HG03159 (cell line): ENCODE data around the gene TSHZ2.
A peak's percentile ranks its signal among the peaks of the same experiment; 100 is the strongest.

Experiments
- ATAC-seq: cut with Tn5 transposase; IDR thresholded peaks from one replicate; pipeline ENCODE4 v1.9.1; 2021; ENCODE audit warnings: mild to moderate bottlenecking, moderate library complexity; ENCODE audit not compliant: unreplicated experiment

TSHZ2 gene

DNA sequence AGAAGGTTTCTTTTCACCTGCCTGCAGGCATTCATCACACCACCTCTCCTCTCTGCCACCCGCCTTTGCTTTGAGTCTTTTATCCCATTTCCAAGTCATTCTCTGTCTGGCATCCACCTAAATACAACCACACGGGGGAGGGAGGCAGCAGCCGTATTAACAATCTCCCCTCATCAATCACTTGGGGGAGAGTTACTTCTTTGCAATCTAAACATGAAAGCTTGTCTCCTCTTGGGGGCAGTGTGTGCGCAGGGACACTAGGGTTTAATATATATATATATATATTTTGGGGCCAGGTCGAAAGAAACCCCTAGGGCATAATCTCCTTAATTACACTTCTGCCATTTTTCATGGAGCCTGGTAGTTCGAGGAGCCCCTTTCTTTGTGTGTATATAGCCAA, 214.5 kb downstream of the TSHZ2 start:
- ATAC-seq, result no peak

DNA sequence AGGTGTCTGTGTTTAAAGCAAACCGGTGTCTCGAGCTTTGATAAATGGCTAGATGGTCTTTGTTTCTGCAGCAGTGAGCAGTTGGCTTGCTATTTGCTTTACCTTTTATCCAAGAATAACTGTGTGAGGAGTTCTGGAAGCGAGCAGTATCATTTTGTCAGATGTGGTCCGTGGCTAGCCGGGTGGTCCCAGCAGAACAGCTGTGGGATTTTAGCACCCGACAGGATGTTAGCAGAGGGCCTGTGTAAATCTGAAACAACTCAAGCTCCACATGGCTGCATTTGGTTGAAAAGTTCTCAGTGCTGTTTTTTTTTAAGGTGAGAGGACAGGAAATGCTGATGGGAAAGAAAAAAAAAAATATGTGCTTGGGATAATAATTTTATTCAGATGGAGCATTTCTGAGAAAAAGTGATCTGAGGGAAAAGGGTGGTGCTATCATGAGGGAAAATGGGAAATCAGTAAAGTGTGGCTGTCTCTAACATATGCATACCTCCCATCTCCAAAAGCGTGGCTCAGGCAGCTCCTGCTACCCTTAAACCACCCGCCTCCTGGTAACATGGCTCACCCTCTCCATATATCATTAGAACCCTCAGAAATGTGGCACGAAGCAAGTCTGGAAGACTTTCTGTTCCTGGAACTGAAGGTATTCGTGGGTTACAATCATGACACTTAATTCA, 215.4 kb downstream of the TSHZ2 start:
- no peak for ATAC-seq

DNA sequence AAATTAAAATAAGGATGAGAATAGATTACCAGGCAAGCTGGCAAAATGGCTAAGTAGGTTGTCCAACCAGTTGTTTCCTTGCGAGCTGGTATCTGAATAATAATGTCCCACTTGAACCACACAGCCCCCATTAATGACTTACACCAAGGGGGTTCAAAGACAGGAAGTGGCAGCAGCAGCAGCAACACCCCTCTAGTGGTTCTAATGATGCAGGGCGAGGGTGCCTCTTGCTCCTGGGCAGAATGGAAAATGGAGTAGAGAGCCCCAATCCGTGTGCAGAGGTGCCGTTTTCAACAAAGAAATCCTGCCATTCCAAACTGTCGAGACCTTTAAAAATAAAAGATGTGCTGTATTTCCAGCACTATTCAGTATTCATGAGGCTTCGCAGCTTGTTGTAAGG, 218.1 kb downstream of the TSHZ2 start:
- ATAC-seq, result no peak

DNA sequence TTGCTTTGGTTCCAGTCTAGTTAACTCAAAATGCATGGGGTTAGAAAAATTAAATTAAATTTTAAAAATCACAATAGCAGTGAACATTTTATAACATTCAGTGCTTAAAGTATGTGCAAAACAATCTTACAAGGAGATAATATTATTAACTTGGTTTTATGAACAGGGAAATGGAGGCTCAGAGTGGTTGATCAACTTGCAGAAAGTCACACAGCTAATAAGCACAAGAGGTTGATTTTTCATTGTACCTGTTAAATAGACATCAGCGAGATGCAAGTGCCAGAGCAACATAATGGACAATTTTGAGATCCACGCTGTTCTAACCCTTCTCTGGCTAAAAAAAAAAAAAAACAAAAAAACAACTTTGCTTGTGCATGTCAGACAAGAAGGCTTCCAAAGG, 219.8 kb downstream of the TSHZ2 start:
- ATAC-seq, result no peak

DNA sequence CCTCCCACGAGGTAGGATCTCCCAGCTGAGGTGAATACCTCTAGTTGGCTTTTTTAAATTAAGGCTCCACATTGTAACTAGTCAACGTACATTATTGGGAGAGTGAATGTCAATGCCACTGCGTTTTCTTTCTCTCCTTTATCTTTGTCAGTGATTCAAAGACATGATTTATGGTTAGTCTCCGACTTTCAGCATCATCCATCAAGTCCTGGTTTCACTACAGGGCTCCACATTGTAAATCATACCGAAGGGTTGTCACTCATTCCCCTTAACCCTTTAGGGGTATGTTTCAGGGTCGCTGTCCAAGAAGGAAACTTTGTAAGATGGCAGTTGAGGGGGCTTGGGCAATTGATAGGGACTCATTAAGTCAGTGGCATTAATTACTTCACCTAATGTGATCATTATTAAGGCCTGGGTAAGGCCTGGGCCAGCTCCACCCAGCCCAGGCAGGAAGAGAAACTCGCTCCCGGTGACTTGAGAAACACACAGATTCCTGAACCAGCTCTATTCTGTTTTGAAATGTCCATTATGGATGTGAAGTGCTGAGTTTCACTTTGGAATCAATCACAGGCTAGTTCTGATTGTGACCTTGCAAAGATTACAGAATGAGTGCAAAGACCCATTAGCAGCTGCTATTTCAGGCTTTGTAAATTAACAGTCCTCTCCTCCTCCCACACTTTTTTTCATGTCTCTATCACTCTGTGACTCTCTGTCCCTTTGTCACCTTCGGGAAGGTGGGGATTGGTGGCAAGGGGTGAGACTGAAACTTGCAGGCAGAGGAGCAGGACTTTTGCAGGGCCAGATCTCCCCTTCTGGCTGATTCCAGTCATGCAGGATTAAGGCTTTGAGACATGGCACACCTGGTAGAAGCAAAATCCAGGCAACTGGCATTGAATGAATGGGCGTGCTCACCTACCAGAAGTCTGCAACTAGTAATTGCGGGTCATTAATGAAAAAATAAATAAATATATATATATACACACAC, 222.4 kb downstream of the TSHZ2 start:
- ATAC-seq, result no peak

DNA sequence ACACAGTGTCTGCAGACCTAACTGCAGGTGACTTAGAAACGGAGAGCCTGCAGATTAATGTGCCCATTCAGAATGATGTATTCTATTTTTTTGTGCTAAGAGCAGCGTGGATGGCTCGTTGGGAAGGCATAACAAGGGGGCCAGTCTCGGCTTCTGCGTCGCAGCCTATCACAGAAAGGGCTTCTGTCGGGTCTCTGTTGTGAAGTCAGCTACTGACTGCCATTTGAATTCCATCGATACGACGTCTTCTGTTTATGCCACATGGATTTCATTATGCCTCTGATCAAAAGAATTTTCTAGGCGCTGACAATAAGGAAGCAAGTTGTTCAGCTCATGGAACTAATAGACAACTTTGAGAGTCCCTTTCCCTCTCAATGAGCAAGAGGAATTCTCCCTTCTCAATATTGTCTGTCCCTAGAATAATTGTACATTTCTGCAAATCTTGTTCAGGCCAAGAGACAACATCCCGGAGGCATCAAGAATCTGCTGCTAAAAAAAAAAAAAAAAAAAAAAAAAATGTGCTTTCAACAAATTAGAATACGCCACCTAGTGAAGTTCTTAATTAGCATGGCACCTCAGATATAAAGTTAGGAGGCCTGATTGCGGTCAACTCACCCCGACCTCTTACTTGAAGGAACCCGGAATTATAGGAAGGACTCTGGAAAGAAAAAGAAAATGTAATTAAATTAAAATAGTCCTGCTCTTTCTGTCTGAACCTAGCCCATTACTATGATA, 223.9 kb downstream of the TSHZ2 start:
- ATAC-seq, result no peak

DNA sequence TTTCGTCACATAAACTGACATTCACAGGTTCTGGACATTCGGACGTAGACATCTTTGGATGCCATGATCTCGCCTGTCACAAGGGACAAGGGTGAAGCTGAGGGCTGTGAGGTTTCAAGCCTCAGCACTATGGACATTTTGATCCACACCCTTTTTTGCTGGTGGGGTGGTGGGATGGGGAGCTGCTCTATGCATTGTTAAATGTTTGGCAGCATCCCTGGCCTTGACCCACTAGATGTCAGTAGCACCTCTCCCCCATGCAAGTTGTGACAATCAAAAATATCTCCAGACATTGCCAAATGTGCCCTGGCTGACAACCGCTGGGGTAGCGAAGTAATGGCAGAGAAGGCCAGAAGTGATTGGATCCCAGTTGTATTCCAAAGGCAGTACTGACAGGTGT, 229.4 kb downstream of the TSHZ2 start:
- no peak for ATAC-seq

DNA sequence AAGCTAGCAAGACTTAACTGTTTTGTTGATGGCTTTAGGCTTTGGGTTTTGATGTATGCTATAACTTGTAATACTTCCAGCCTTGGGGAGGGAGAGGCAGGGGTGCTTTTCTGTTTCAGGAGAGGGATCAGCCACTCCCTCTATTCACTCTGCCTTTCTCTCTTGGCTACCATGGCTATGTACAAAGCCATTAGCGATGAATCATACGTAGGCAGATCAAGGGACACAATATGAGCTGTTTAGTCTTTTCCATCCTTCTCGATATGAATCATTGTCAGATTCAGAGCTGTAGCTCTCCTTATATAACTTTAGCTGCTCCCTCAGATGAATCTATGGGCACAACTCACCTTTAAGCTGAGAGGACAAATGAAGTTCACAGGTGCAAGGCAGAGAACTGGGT, 230.6 kb downstream of the TSHZ2 start:
- no peak for ATAC-seq

DNA sequence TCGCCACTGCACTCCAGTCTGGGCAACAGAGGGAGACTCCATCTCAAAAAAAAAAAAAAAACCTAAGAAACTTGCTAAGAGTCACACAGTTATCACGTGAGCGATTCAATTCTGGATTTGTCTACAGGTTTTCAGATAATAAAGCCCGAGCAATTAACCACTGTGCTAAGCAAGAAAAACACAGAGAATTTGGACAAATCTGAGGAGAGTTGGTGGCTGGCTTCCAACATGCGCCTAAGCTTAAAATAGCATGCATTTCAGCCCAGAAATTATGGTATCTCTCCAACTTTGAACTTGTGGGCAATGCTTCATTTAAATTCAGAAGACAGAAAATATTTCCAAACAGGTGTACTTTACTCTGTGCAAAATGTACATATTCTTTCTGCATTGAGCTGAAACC, 232.9 kb downstream of the TSHZ2 start:
- no peak for ATAC-seq

DNA sequence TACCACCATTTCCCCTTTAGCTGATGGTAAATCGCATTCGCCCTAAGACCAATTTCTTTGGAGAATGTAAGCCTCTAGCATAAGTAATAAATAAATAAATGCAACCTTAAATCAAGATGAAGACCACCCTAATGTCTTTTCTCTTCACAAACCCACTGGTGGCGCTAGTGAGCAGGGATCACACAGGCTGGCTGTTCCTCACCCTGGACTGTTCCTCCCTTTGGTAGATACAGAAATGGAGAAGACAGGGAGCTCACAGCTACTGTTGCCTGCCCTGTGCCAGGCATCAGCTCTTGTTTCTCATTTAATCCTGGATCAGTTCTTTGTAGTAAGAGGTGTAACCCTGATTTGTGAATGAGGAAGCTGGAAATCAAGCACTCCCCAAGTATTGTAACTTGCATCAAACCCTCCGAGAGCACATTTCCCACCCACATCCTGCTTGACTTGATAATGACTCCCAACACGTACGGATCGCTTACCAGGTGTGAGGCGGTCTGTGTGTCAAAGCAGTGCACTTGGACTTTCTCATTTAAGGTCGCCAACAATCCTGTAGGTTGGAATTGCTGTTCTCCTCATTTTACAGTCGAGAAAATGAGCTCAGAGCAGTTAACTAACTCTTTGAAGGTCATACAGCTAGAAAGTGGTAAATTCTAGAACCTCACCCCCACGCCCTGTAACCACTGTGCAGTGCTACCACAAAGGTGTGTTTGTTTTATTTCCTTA, 236.1 kb downstream of the TSHZ2 start:
- ATAC-seq, result no peak

DNA sequence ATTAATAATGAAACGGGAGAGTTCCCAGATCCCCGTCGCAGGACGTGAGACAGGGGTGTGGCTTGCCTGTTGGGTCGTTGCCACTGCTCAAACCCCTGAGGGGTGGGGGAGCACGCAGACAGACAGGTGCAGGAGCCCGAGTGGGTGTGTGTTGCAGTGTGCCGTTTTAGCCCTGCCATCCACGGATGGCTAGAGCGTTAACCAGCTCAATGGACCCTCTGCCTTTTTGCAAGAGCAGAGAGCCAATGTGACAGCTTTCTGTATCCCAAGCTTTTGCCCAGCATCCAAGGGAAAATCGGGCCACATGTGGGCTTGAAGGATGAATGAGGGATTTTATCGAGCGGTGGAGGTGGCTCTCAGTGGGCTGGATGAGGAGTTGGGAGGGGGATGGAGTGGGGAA, 237.9 kb downstream of the TSHZ2 start:
- no peak for ATAC-seq

DNA sequence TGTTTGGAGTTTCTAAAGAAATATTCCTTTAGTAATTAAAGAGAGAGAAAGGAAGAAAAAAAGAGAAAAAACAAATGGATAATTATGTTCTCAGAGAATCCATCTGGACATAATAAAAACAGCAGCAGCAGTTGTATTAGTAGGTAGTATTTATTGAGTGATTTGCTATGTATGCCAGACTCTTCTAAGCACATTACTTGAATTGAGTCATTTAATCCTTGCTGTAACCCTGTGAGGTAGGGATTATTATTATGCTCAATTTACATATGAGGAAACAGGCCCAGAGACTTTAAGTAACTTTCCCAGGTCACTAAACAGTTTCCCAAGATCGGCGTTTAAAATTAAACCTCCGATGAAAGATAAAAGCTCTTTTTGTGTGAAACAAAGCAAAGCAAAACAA, 238.8 kb downstream of the TSHZ2 start:
- ATAC-seq, result no peak

DNA sequence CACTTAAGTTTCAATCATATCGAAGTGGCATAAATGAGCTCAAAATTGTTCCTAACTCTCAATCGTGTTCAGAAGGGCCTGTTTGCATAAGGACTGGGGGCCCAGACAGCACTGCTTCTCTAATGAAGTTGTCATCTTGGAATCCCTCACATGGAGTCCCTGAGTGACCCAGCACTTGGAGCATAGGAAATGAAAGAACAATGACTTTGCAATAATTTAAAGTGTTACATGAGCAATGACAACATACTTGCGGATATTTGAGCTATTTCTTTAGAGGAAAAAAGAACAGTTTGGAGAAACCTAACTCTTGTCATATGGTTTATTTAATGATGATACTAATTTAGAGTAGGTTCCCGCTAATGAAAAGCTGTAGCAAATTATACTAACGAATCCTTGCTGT, 239.9 kb downstream of the TSHZ2 start:
- ATAC-seq, result no peak

DNA sequence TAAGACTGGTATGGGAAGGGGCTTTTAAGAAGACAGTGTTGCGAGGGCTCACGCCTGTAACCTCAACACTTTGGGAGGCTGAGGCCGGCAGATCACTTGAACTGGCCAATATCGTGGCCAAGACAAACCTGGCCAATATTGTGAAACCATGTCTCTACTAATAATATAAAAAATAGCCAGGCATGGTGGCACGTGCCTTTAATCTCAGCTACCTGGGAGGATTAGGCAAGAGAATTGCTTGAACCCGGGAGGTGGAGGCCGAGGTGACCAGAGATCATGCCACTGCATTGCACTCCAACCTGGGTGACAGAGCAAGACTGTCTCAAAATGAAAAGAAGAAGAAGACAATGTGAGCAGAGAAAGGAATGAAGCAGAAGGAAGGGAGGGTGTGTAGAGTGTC, 242.2 kb downstream of the TSHZ2 start:
- no peak for ATAC-seq

DNA sequence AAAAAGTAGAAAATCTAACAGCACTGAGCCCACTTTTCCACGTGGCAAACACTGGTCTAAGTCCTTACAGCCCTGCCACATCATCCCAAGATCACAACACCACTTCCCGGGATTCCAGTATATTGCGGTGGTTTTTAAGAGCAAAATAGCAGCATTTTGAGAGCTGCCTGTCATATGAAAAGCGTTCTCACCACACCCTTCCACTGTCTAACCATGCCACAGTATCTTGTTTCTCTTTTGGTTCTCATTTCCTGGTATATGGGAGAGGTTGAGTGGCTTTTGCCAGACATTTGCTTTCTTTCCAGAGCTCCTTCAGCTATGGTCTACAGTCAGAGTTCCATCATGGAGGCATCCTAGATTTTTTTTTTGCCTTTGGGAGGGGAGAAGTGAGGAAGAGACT, 243.0 kb downstream of the TSHZ2 start:
- no peak for ATAC-seq

DNA sequence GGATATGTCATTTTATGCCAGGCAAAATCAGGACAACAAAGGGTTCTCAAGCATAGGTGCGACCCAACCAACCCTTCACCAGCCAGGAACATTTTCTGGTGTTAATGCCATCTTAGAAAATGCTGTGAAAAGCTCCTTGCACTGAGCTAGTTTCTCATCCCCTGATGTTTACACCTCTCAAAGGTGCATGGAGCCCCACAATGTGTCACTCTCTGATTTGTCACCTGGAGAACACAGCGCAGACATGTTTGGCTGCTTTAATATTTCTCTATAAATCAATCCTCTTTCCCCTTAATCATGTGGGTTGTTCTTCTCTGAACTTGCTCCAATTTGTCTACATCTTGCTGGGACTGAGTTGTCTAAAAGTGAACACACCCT, 244.3 kb downstream of the TSHZ2 start:
- no peak for ATAC-seq

DNA sequence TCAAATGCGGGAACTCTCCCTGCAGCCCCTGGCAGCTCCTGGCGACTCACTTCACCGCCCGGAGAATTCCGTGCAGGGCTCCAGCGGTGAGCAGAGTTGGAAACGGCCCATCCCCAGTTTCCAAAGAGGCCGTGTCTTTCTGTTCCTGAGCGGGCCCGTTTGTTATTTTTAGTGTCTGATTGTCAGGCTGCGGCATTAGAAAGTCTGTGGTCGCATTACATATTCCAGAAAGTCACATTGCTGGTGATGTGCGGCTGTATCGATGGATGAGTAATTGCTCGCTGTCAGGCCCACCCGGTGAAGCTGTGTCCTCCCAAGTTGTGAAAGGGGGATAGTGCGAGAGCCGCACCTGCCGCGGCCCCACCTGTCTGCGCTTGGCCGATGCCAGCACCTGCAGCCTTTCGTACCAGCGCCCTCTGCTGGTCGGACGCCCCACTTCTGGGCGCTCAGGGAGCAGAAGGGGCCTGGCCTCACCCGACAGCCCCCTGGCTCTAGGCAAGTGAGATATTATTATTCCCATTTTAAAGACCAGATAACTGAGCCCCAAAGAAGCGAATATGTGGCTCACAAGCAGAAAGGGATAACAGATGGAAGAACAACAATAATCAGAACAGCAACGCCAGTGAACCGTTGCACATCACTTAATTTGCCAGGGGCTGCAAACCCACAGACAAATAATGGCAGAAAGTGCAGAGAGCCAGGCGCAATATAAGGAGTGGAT, 244.9 kb downstream of the TSHZ2 start:
- ATAC-seq, result peak; percentile 86

DNA sequence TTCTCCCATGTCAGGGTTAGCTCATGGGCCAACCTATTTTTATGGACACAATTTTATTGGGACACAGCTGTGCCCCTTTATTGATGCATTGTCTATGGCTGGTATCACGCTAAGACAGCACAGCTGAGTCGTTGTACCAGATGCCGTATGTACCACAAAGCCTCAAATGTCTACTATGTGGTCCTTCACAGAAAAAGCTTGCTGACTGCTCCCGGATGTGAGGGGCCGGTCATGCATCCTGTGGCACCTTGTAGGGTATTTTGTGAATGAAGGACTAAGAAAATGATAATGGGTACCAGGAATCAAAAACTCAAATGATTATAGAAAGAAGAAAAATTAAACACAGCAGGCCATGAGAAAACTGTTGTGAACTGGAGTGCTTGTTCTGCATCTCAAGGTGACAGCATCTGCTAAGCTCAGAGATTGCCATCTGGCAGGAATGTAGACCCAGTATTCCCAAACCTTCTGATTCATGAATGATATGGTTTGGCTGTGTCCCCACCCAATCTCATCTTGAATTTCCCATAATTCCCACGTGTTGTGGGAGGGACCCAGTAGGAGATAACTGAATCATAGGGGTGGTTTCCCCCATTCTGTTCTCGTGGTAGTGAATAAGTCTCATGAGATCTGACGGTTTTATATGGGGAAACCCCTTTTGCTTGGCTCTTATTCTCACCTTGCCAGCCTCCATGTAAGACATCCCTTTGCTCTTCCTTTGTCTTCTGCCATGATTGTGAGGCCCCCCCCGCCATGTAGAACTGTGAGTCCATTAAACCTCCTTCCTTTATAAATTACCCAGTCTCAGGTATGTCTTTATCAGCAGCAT, 248.5 kb downstream of the TSHZ2 start:
- ATAC-seq, result no peak

DNA sequence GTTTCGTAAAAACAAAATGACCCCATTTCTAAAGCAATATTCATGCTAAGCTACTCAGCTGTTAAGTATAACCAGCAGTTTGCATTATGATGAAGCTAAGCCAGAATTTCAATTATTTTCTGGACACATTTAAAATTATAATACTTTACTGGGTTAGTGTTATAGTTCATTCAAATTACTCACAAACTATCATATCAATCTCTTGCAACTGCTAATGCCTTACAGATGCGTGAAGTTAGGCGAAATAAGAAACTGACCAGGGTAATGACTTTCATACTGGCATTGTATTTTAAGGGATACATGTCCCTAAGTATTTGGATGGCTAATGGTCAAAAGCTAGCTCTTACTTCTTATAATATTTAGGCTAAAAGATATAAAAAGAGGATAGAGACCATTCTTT, 249.6 kb downstream of the TSHZ2 start:
- ATAC-seq, result no peak

DNA sequence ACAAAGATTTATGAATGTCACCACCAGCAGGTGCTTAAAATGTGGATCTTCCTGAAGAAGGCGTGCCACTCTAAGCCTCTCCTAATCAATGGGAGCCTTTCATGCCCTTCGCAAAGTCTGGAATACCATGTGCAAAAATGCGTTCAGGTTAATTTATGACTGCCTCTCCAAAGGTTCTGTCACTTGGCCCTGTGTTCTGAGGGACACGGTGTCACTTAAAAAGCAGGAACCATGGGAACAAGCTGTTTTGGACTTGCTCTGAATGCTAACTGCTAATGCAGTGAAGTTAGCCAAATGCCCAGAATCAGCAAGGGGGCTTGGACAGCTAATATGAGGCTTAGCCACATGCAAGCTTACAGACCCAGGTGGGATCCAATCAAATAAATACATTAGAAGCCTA, 250.3 kb downstream of the TSHZ2 start:
- no peak for ATAC-seq
